ENCODE measurements around the gene TWIST1. TPM values are rescaled to one million over a fixed set of nuclear protein-coding genes. Genes with fewer than 3 reads are reported as not detected.

Gene TWIST1
- total RNA-seq, 1 experiment from 2014 or later: 1.0 TPM

DNA sequence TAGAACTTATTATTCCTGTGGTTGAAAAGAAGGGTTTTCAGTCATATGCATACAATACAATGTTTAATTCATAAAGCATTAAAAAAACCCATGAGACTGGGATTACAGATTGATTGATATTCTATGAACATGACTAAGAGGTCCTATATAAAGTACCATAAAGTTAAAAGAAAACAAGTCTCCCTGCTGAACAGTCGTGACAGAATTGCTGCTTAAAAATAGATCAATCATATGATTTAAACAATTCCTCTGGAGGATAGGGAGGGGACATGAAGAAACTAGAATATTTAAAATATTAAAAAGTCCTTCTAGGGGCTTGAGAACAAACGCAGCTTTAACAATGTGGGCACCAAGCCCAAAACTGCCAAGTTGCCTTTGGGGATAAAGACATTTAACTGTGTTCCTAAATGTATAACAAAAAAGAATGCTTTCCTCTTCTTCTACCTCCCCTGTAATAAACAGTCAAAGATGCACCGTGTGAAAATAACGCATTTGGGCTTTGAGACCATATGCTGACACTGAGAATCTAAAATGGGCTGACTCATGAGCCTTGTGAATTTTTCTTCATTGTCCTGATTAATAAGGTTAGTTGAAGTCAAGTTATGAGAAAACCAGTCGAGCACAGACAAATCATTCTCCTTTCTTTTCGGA lies 25.8 kb downstream of the TWIST1 start:
- Histone ChIP-seq H3K79me2 (ENCODE audit: low read depth) (no peaks in the 10 kb centered on the region), H3K36me3 (ENCODE audit: low read depth) (no peaks in the 10 kb centered on the region), H3K4me3 (no peak overlapping the region), H3K27ac (no peak overlapping the region), H3K9me3 (ENCODE audit: insufficient read depth, low read depth) (no peaks in the 10 kb centered on the region; the same call in 1 of the 2 replicates), H4K20me1 (ENCODE audit: insufficient read depth) (no peaks in the 10 kb centered on the region), H3K9me2 (ENCODE audit: insufficient read depth) (no peaks in the 10 kb centered on the region), H2AFZ (no peak overlapping the region), H3K4me2 (no peak overlapping the region), H3K4me1 (replicated peaks; ENCODE audit: insufficient read depth) (no peaks in the 10 kb centered on the region), H3K27me3 (ENCODE audit: insufficient read depth, low read depth) (no peaks in the 10 kb centered on the region), H3F3A (ENCODE audit: insufficient read depth, low read depth) (no peaks in the 10 kb centered on the region)
- no TSS peak for BruUV-seq (replicated peaks)
- TF ChIP-seq EZH2 (IDR thresholded peaks at IDR 0.05; ENCODE audit: low read depth): no peak
- no peak for TF ChIP-seq CTCF (conservative IDR thresholded peaks at IDR 0.05)
- ChIA-PET POLR2A (ENCODE audit: unreplicated experiment) (no interaction called here), CTCF (no interaction called here)
- DNase-seq: no peak
- intact Hi-C loops (cut with micrococcal nuclease; ENCODE audit: unreplicated experiment): no loop called here

DNA sequence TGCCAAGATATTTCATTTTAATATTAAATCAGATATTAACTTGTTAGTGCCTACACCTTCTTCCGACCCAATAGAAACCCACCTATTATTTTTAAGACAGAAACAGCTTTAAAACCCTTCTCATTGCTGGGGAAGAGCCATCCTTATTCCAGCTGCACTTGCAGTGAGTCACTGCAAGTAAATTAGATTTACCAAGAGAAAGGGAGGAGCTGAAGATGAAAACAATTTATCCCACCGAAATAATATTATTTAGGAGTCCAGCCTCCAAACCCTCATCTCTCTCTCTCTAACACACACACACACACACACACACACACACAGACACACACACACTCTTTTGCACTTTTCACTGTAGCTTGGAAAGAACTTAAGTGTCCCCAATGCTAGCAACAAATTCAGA lies 26.9 kb downstream of the TWIST1 start:
- POLR2A ChIA-PET (ENCODE audit: unreplicated experiment): no interaction called here
- no peaks in the 10 kb centered on the region for H3F3A ChIP-seq (ENCODE audit: insufficient read depth, low read depth)
- no peaks in the 10 kb centered on the region for H3K79me2 ChIP-seq (ENCODE audit: low read depth)
- H3K4me2 ChIP-seq: no peak overlapping the region
- no peaks in the 10 kb centered on the region for H3K36me3 ChIP-seq (ENCODE audit: low read depth)
- no peaks in the 10 kb centered on the region for H3K4me1 ChIP-seq (replicated peaks; ENCODE audit: insufficient read depth)
- H3K27me3 ChIP-seq (ENCODE audit: insufficient read depth, low read depth): no peaks in the 10 kb centered on the region
- CTCF ChIA-PET: no interaction called here
- DNase-seq: no peak
- TF ChIP-seq CTCF (conservative IDR thresholded peaks at IDR 0.05) (no peak), EZH2 (IDR thresholded peaks at IDR 0.05; ENCODE audit: low read depth) (no peak)
- BruUV-seq (replicated peaks): no TSS peak
- no peaks in the 10 kb centered on the region for H3K9me2 ChIP-seq (ENCODE audit: insufficient read depth)
- intact Hi-C loops (cut with micrococcal nuclease; ENCODE audit: unreplicated experiment): no loop called here
- H3K9me3 ChIP-seq (ENCODE audit: insufficient read depth, low read depth): no peaks in the 10 kb centered on the region; the same call in 1 of the 2 replicates
- H3K4me3 ChIP-seq: no peak overlapping the region
- no peak overlapping the region for H2AFZ ChIP-seq
- no peak overlapping the region for H3K27ac ChIP-seq
- no peaks in the 10 kb centered on the region for H4K20me1 ChIP-seq (ENCODE audit: insufficient read depth)

DNA sequence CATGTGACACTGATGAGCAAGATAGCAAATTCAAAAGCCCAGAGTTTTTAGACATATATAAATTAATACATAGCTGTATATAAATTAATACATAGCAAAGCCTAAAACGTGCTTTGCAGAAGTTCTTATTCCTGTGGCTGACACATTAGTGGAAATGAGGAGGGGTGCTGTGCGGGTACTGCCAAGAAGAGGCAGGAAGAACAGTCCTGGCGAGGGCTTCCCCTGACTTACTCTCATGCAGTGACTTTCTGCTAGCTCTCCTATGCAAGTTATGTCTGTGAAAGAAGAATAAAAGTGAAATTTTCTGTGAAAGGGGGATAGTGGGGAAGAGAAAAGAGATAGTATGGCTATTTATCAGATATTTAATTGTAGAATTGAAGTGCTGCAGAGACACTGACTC lies 27.6 kb downstream of the TWIST1 start:
- H3F3A ChIP-seq (ENCODE audit: insufficient read depth, low read depth): no peaks in the 10 kb centered on the region
- TF ChIP-seq EZH2 (IDR thresholded peaks at IDR 0.05; ENCODE audit: low read depth): no peak
- TF ChIP-seq CTCF (conservative IDR thresholded peaks at IDR 0.05): no peak
- no peaks in the 10 kb centered on the region for H4K20me1 ChIP-seq (ENCODE audit: insufficient read depth)
- H3K27me3 ChIP-seq (ENCODE audit: insufficient read depth, low read depth): no peaks in the 10 kb centered on the region
- H3K4me3 ChIP-seq: no peak overlapping the region
- H3K79me2 ChIP-seq (ENCODE audit: low read depth): no peaks in the 10 kb centered on the region
- H3K36me3 ChIP-seq (ENCODE audit: low read depth): no peaks in the 10 kb centered on the region
- CTCF ChIA-PET: no interaction called here
- no peak overlapping the region for H2AFZ ChIP-seq
- intact Hi-C loops (cut with micrococcal nuclease; ENCODE audit: unreplicated experiment): no loop called here
- POLR2A ChIA-PET (ENCODE audit: unreplicated experiment): no interaction called here
- H3K27ac ChIP-seq: no peak overlapping the region
- no TSS peak for BruUV-seq (replicated peaks)
- H3K4me1 ChIP-seq (replicated peaks; ENCODE audit: insufficient read depth): no peaks in the 10 kb centered on the region
- DNase-seq: no peak
- no peaks in the 10 kb centered on the region for H3K9me2 ChIP-seq (ENCODE audit: insufficient read depth)
- H3K4me2 ChIP-seq: no peak overlapping the region
- H3K9me3 ChIP-seq (ENCODE audit: insufficient read depth, low read depth): no peaks in the 10 kb centered on the region; the same call in 1 of the 2 replicates
